RPMI8226 (cell line): ENCODE measurements around the gene C19orf12.
"Not testable (repeated sequence)": the region's sequence is repeated elsewhere in the genome, so short reads cannot be mapped to it uniquely, and the experiment has no call there.

Source experiments
- DNase-seq: peaks from one replicate; pipeline ENCODE4 v3.0.0-alpha.2; 2015

C19orf12 gene

GRCh38 chr19:29727906-29728305 is 12.8 kb upstream of the C19orf12 start:
- DNase-seq: no peak

GRCh38 chr19:29724746-29725145 is 9.7 kb upstream of the C19orf12 start:
- no peak for DNase-seq

- no peak for DNase-seq
Measured at GRCh38 chr19:29724102-29724641, 9.1 kb upstream of the C19orf12 start.

GRCh38 chr19:29717051-29717450 is 2.0 kb upstream of the C19orf12 start:
- no peak for DNase-seq

DNA sequence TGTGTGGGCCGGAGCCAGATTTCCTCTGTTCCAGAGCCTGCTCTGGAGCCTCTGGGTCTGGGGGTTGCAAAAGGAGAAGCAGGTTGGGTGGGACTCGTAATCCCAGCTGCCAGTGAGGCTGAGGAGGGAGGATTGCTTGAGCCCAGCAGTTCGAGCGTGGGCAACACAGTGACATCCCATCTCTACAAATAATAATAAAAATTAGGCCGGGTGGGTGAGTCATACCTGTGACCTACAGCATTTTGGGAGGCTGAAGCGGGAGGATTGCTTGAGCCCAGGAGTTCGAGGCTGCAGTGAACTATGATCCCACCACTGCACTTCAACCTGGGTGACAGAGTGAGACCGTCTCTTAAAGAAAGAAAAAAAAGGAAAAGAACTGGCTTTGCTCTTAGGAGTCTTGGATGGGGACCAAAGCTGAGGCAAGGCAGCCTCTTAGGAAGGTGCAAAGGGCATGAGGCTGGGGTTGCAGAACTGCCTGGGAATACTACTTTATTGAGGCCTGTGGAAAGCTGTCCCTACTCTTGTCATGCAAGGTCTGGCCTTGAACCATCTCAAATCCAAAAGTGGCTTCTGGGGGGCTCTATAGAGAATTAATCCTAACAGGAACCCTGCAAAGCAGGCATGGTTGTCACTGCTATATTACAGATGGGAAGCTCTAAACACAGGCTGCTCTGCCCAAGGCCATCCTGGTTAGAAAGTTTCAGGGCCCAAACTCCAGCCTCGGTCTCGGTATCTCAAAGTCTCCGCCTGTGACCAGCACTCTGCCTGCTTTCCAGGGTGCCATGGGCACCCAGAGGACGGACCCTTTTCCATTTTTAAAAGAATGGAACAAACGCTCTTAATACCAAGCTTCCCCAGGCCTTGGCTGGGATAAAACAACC is 880 bp upstream of the C19orf12 start:
- no peak for DNase-seq

- no peak for DNase-seq
Measured at GRCh38 chr19:29714371-29714952, 599 bp downstream of the C19orf12 start.

DNA sequence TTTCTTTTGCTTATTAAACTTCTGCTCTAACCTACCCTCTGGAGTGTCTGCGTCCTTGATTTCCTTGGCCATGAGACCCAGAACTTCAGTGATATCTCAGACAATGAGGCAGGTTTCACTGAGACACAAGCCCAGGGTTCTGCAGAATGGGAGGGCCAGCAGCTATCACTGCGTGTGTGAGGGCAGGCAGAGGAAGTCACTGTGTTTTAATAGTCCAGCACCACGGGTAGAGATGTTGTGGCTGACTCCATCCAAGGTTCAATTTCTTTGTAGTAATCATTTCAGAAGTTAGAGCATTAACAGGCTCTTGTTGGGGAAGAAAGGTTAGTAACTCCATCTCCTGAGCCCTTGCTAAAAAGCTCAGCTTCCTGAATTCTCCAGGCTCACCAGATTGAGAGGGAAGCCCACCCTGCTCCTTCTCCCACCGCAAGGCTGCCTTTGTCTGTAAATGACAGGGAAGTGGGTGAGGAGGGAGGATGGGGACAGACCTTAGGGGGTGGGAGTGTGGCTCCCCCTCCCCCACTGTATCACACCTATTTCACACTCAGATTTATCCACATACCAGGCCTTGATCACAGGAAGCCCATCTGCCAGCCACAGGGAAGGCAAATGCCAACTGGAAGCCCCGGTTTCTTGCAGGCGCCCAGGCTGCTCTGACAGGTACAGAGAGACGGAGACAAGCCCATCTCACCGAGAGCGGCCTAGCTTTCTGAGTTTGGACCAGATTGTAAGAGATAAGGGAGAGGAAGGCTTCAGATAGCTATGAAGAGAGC is 2.1 kb downstream of the C19orf12 start:
- no peak for DNase-seq

- DNase-seq: no peak
Measured at GRCh38 chr19:29711584-29712132, 3.4 kb downstream of the C19orf12 start.

DNA sequence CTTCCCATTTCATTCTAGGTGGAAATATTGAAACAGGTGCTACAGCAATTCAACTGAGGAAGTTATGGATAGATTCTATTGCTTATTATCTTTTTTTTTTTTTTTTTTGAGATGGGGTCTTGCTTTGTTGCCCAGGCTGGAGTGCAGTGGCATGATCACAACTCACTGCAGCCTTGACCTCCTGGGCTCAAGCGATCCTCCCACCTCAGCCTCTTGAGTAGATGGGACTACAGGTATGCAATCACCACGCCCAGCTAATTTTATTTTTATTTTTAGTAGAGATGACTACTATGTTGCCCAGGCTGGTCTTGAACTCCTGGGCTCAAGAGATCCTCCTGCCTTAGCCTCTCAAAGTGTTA is 5.6 kb downstream of the C19orf12 start:
- DNase-seq: not testable (repeated sequence)

DNA sequence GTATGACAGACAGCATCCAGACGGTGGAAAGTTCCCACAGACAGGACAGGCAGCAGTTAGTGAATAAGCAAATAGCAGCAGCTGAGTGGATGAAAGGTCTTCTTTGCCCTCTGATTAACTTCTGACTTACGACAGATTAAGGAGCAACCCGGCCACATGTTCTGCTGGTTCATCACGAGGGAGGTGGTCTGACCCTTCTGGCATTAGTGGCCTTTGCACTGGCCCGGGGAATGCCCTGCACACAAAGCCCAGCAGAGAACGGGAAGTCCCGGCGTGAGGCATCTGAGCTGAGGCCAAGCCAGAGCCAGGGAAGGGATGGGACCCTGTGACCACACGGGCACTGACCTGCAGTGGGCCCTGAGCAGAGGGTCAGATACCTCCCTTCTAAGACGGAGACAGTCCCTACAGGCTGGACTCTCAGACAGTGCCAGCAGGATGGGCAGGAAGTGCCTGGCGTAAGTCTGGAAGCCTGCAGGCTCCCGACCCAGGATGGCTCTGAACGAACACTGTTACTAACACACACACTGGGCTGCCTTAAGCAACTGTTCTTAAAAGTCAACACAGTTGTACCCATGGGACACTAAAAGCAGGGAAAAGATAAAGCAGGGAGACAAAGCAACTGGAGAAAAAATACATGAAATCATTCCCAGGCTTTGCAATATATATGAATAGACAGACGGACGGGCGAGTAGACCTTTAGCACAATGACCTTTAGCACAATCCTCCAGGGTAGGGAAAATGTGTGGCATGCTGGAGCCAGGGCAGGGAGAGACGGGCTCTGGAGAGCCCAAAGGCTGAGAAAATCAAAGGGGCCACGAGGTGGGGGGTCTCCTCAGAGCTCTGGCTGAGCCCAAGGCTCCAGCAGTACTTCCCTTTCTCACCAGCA is 6.3 kb downstream of the C19orf12 start:
- no peak for DNase-seq

DNA sequence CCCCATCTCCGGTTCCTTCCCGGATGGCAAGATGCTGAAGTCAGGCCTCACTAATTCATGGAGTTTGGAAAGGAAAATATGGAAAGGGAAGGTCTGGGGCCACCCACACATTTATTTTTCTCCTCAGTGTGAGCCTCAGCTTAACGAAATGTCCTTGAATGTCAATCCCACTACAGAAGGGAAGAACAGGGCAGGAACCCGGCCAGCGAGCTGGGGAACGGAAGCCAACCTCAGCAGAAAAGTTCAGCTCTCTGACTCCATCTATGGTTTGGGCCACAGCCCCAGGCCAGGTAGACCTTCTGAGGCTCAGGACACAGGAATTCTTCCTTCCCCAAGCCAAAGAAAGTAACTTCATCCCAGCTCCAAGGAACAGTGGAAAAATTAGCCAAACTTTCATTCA is 8.4 kb downstream of the C19orf12 start:
- DNase-seq: no peak

- no peak for DNase-seq
Measured at GRCh38 chr19:29705706-29706105, 9.4 kb downstream of the C19orf12 start.

DNA sequence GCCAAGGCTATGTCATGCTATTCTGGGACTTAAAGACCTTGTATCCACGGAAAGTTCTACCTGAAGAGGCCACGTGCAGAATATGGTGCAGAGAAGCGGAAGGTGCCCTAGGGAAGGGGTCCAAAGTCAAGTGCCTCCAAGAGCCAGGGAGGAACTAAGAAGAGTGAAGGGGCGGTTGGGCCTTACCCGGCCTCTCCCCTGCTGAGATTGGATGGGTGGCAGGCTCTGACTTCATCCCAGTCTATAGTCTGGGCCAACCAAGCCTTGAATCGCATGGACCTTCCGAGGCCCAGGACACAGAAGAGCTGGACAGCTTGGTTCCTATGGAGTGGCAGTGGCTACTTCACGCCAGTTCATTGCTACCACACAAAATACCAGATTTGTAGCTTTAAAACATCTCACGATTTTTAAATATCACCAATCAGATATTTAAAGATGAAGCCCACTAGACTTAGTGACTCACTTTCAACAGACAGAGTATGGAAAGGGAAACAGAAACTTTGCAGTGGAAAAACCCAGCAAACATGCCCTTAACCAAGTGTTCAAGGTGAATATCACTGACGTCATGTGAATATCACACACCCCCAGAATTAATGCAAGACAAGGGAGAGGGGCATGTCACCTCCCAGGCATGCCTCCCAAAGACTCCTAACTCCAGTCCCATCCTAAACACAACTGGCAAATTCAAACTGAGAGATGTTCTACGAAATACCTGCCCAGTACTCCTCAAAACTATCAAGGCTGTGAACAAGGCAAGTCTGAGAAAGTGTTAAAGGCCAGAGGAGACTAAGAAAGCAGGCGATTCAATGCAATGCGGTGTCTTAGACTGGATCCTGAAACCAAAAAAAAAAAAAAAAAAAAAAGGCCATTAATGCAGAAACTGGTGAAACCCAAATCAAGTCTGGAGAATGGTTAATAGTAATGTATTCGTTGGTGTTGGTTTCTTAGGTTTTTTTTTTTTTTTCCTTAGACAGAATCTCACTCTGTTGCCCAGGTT is 10.2 kb downstream of the C19orf12 start:
- DNase-seq: no peak

- DNase-seq: no peak
Measured at GRCh38 chr19:29702963-29703320, 12.1 kb downstream of the C19orf12 start.

GRCh38 chr19:29702161-29702962 is 12.7 kb downstream of the C19orf12 start:
- no peak for DNase-seq

DNA sequence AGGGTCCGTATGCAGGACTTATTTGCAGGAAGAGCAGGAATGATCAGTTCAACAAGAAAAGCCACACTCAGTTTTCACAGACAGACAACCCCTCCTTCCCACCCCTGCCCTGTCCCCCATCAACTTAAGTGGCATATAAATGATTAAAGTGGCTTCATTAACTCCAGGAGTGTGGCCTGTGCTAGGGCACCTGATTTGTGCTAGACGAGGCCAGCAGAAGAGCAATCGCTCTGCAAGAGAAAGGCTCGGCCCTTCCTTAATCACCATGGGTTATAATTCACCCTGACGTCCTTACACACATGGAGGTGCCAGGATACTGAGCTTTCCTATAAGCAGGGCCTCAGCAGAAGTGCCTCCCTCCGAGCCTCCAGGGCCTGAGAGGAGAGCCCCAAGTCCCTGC is 14.6 kb downstream of the C19orf12 start:
- DNase-seq: no peak

DNA sequence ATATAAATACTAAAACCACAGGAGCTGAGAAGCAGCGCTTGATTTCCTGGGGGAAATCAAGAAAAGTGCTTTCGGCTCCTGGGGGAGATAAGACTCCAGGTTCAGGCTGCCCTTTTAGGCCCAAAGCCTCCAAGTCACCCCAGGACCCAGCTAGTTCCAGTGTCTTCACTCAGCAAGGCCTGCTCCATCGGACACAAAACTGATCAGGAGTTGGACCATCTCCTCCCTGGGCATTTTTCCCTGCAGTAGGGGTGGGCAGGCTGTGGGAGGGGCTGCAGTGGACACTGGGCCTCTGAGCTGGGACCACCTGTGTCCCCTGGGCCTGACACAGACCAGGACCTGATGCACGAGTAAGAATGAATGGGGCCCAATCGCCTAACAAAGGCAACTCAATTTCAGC is 15.2 kb downstream of the C19orf12 start:
- DNase-seq: no peak

DNA sequence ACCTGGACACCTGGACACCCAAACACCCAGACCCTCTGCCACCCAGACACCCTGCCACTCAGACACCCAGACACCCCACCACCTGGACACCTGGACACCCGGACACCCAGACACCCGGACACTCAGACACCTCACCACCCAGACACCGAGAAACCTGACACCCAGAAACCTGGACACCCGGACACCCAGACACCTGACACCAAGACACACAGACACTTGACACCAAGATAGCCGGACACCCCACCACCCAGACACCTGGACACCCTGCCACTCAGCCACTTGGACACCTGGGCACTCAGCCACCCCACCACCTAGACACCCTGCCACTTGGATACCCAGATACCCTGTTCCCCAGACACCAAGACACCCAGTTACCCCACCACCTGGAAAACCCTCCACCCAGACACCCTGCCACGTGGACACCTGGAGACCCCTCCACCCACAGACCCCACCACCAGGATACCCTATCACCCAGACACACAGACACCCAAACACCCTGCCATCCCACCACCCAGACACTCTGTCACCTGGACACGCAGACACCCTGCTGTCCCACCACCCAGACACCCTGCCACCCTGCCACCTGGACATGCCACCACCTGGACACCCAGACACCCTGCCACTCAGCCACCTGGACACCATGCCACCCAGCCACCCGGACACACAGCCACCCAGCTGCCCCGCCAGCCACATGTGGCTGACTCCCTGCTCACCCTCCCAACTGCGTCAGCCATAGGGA is 17.4 kb downstream of the C19orf12 start:
- no peak for DNase-seq

GRCh38 chr19:29696565-29696846 is 18.6 kb downstream of the C19orf12 start:
- no peak for DNase-seq
